Gastroesophageal sphincter (tissue), 4 donors: ENCODE data around the gene SSBP3. TPM values are rescaled to one million over a fixed set of nuclear protein-coding genes. Genes with fewer than 3 reads are reported as not detected.

ENCODE experiments used
- ATAC-seq: fragments of 150-250 bp; one replicate; pipeline ENCODE4 v1.9.1; 2016; ENCODE audit warnings: mild to moderate bottlenecking, moderate library complexity
- H3K27ac ChIP-seq, 4 donors: fragments of 200-600 bp; sonication (generic) in 3 of 4; 1 replicate in 3 of 4; 2 replicates in 1 of 4; pipeline ENCODE4 v1.5.1; 2016 to 2019
- H3K27me3 ChIP-seq: fragments of 200-600 bp; sonication (generic); one replicate; pipeline ENCODE4 v1.5.1; 2019
- H3K36me3 ChIP-seq, 2 donors: fragments of 200-600 bp; sonication (generic); one replicate each; pipeline ENCODE4 v1.5.1; 2019; ENCODE audit warnings: control low read depth in 1 of 2
- H3K4me1 ChIP-seq, 3 donors: fragments of 200-600 bp; sonication (generic); 1 replicate in 2 of 3; 2 replicates in 1 of 3; pipeline ENCODE4 v1.5.1; 2016 to 2019; ENCODE audit warnings: control low read depth in 2 of 3
- H3K4me3 ChIP-seq, 2 donors: fragments of 200-600 bp; sonication (generic); one replicate each; pipeline ENCODE4 v1.5.1; 2019; ENCODE audit warnings: mild to moderate bottlenecking in 1 of 2, moderate library complexity in 1 of 2
- H3K9me3 ChIP-seq, 3 donors: fragments of 200-600 bp; sonication (generic); one replicate each; pipeline ENCODE4 v1.5.1; 2017 to 2019; ENCODE audit warnings: control low read depth in 2 of 3
- CTCF ChIP-seq, 4 experiments: fragments of 200-600 bp in 2 of 4; fragments of 450-650 bp in 2 of 4; sonication (generic) in 1 of 4; IDR thresholded peaks; one replicate each; pipeline ENCODE4 v1.5.1; 2017 to 2019; ENCODE audit warnings: antibody characterized with exemption in 4 of 4, mild to moderate bottlenecking in 2 of 4, moderate library complexity in 2 of 4
- EP300 ChIP-seq: sonication (generic); formaldehyde crosslinking; IDR thresholded peaks from one replicate; pipeline ENCODE4 v1.6.1; 2017; ENCODE audit warnings: antibody characterized with exemption, mild to moderate bottlenecking
- POLR2A ChIP-seq, 2 donors: fragments of 450-650 bp; IDR thresholded peaks; one replicate each; pipeline ENCODE4 v1.6.1; 2017; ENCODE audit warnings: antibody characterized with exemption in 2 of 2, mild to moderate bottlenecking in 2 of 2, moderate library complexity in 1 of 2
- POLR2AphosphoS5 ChIP-seq: sonication (generic); formaldehyde crosslinking; IDR thresholded peaks from one replicate; pipeline ENCODE4 v1.6.1; 2017; ENCODE audit warnings: antibody characterized with exemption
- WGBS, 2 donors: methylation state at CpG; one replicate each; pipeline ENCODE4 v1.1.5; 2018; ENCODE audit warnings: low coverage in 1 of 2; 5-methylcytosine and 5-hydroxymethylcytosine counted together
- total RNA-seq, 4 donors: library from RNA; depleted of rRNA; stranded (reverse); fragments of >200 nt; gene quantifications; one replicate each; pipeline ENCODE4 v1.1.0, GENCODE V29; 2016

The SSBP3 gene
- total RNA-seq, 4 donors from 2014 or later, result 40.8 to 46.7 (median 45.5) TPM

- H3K4me1 ChIP-seq, result peaks cover 0 to 69% (median 13%) of the 10 kb centered on the region in 3 donors
- no peak for ATAC-seq
- WGBS, 2 donors, result 84 to 88% methylated on average over 4 to 5 of the region's 11 CpGs
- no peak overlapping the region for H3K4me3 ChIP-seq
- H3K27me3 ChIP-seq, result no peaks in the 10 kb centered on the region
- no peak overlapping the region for H3K27ac ChIP-seq
- TF ChIP-seq CTCF (IDR thresholded peaks at IDR 0.05) (no peak), EP300 (no peak), POLR2A (IDR thresholded peaks at IDR 0.05) (no peak), POLR2AphosphoS5 (no peak)
- no peaks in the 10 kb centered on the region for H3K9me3 ChIP-seq
- peaks cover 3 to 86% of the 10 kb centered on the region in 2 donors for H3K36me3 ChIP-seq
Measured at GRCh38 chr1:54395281-54395934, 10.8 kb downstream of the SSBP3 start.

- Histone ChIP-seq H3K36me3 (peaks cover 0 to 79% of the 10 kb centered on the region in 2 donors), H3K4me1 (peaks cover 0 to 74% (median 13%) of the 10 kb centered on the region in 3 donors)
- no peak for ATAC-seq
Measured at GRCh38 chr1:54394104-54394503, 12.1 kb downstream of the SSBP3 start.

GRCh38 chr1:54392401-54392800, 13.8 kb downstream of the SSBP3 start:
- Histone ChIP-seq H3K9me3 (no peaks in the 10 kb centered on the region), H3K27me3 (no peaks in the 10 kb centered on the region), H3K4me1 (peaks cover 0 to 82% (median 12%) of the 10 kb centered on the region in 3 donors), H3K4me3 (no peak overlapping the region), H3K36me3 (peaks cover 0 to 65% of the 10 kb centered on the region in 2 donors), H3K27ac (no peak overlapping the region)
- TF ChIP-seq CTCF (IDR thresholded peaks at IDR 0.05), result no peak
- no peak for TF ChIP-seq POLR2A (IDR thresholded peaks at IDR 0.05)
- no peak for TF ChIP-seq EP300
- no peak for TF ChIP-seq POLR2AphosphoS5
- WGBS, 2 donors, result 45 to 48% methylated on average over 2 to 3 of the region's 3 CpGs
- ATAC-seq, result no peak

More at GRCh38 chr1:54394104-54394503, 12.1 kb downstream of the SSBP3 start:
- Histone ChIP-seq H3K4me3 (no peak overlapping the region), H3K9me3 (no peaks in the 10 kb centered on the region), H3K27ac (no peak overlapping the region), H3K27me3 (no peaks in the 10 kb centered on the region)
- no peak for TF ChIP-seq POLR2A (IDR thresholded peaks at IDR 0.05)
- no peak for TF ChIP-seq POLR2AphosphoS5
- no peak for TF ChIP-seq EP300
- no peak for TF ChIP-seq CTCF (IDR thresholded peaks at IDR 0.05)
- whole genome bisulfite sequencing, 2 donors, result 85 to 100% methylated on average over 1 to 3 of the region's 4 CpGs

- Histone ChIP-seq H3K27ac (no peak overlapping the region), H3K4me1 (peaks cover 0 to 82% (median 11%) of the 10 kb centered on the region in 3 donors), H3K9me3 (no peaks in the 10 kb centered on the region), H3K27me3 (no peaks in the 10 kb centered on the region), H3K36me3 (peaks cover 0 to 60% of the 10 kb centered on the region in 2 donors), H3K4me3 (no peak overlapping the region)
- 59 to 89% methylated on average over 3 to 4 of the region's 15 CpGs for WGBS, 2 donors
- no peak for ATAC-seq
- TF ChIP-seq EP300 (no peak), POLR2A (IDR thresholded peaks at IDR 0.05) (no peak), CTCF (IDR thresholded peaks at IDR 0.05) (no peak), POLR2AphosphoS5 (no peak)
Measured at GRCh38 chr1:54391450-54392209, 14.6 kb downstream of the SSBP3 start.
